Diencephalon (tissue), 1 donor: Measurements from ENCODE around the gene DAGLA. TPM values are rescaled to one million over a fixed set of nuclear protein-coding genes. Genes with fewer than 3 reads are reported as not detected.

Experiments
- total RNA-seq: library from RNA; depleted of rRNA; stranded (reverse); fragments of >200 nt; gene quantifications from one replicate; pipeline ENCODE4 v1.2.3, GENCODE V29; 2014

DAGLA gene
- total RNA-seq, result 11.3 TPM

GRCh38 chr11:61679893-61680621 is at the start of gene DAGLA:
Gene DAGLA, plus strand, starts transcription at chr11:61680391. Its CDS starts 39,765 bp downstream, at chr11:61720156.

DNA sequence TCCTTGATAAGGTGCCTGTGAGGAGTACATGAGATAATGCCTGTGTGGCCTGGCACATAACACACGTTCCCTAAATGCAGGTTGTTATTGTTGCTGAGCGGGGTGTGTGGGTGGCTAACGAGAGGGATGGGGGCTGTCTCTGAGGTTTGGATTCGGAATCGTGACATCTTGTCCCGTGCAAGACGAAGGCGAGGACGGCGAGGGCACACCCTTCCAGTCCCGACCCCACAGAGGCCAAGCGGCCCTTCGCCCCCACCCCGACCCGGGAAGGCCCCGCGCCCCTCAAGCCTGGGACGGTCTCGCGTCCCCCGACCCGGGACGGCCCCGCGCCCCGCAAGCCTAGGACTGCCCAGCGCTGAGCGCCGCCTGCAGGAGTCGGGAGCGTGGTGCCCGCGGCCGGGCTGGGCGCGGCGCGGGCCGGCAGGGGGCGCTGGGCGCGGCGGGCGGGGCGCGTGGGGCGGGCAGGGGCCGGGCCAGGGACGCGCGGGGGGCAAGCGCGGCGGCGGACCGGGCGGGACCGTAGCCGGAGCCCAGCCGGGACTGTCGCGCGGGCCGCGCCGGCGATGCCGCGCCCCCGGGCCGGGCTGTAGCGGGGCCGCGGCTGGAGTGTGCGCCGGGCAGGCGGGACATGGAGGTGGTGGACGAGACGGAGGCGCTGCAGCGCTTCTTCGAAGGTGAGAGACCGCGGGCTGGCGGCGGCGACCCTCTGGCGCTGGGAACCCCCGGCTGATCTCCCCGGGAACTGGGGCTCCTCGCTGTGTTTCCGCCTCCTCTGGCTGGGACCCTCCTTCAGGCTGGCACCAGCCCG is 72.1 kb downstream of the DAGLA start, which contains the start of gene MYRF:
MYRF (plus strand) TSS at position 520 of the 808 bp plus-strand sequence; CDS start at position 629, 109 bp downstream.

GRCh38 chr11:61792310-61793082 is 112.3 kb downstream of the DAGLA start, which contains the start of the genes FEN1 and TMEM258:
Gene FEN1, plus strand, starts transcription at chr11:61792911. Its CDS starts 2,451 bp downstream, at chr11:61795362.
Gene TMEM258, minus strand, starts transcription at chr11:61792599. Its CDS starts 41 bp downstream, at chr11:61792558.

Other genes starting within 250 kb of the DAGLA start
- gene LRRC10B, start 171.6 kb upstream of the DAGLA start, total RNA-seq, result 6.7 TPM
- 71.5 TPM for gene SYT7, start 99.3 kb upstream of the DAGLA start, total RNA-seq
- gene MYRF, start 72.2 kb downstream of the DAGLA start, total RNA-seq, result 2.8 TPM
- gene TMEM258, start 112.2 kb downstream of the DAGLA start, total RNA-seq, result 89.0 TPM
- gene FEN1, start 112.5 kb downstream of the DAGLA start, total RNA-seq, result 20.5 TPM
- 97.8 TPM for gene FADS1, start 136.6 kb downstream of the DAGLA start, total RNA-seq
- gene FADS2, start 147.9 kb downstream of the DAGLA start, total RNA-seq, result 178 TPM
- gene FADS3, start 211.2 kb downstream of the DAGLA start, total RNA-seq, result 45.7 TPM
- gene RAB3IL1, start 237.2 kb downstream of the DAGLA start, total RNA-seq, result 4.4 TPM